ENCODE results near the gene PTPN14. TPM values are rescaled to one million over a fixed set of nuclear protein-coding genes. Genes with fewer than 3 reads are reported as not detected.
"Not testable (repeated sequence)": the region's sequence is repeated elsewhere in the genome, so short reads cannot be mapped to it uniquely, and the experiment has no call there.

PTPN14 gene
- total RNA-seq, 1 experiment from 2014 or later: 209 TPM

DNA sequence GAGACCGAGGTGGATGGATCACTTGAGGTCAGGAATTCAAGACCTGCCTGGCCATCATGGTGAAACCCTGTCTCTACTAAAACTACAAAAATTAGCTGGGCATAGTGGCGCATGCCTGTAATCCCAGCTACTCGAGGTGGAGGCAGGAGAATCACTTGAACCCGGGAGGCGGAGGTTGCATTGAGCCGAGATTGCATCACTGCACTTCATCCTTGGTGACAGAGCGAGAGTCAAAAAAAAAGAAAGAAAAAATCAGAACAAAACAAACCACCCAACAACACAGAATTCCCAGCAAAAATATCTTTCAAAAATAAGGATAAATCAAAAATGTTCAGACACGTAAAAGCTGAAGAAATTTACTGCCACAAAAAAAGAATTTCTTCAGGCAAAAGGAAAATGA lies 40.5 kb upstream of the PTPN14 start:
- H3K4me1 ChIP-seq (ENCODE audit: control insufficient read depth, insufficient read depth, low read length); H3K36me3 ChIP-seq (ENCODE audit: control insufficient read depth, insufficient read depth, low read length); BruUV-seq (replicated peaks); in situ Hi-C loops (cut with HindIII; ENCODE audit: low pct_unique_long_range_greater_than_20kb, low sequenced_read_pairs); H3K4me3 ChIP-seq (ENCODE audit: low read depth in 2 of 2, low read length in 2 of 2); intact Hi-C loops (cut with micrococcal nuclease; ENCODE audit: unreplicated experiment); ATAC-seq; H3K9me3 ChIP-seq (ENCODE audit: control insufficient read depth, insufficient read depth, low read depth, low read length); H3K27ac ChIP-seq (ENCODE audit: low read length); H3K27me3 ChIP-seq (ENCODE audit: control insufficient read depth, insufficient read depth, low read length); DNase-seq (ENCODE audit: low read depth, low spot score): not testable (repeated sequence)
- POLR2A ChIA-PET: interaction anchor here (0.9 kb wide), 1 partner anchor 18 kb away, joined by 5 read pairs; no protein-coding TSS in a partner anchor
- CTCF ChIA-PET: interaction anchor here (0.6 kb wide), 1 partner anchor 168 kb away, joined by 5 read pairs; no protein-coding TSS in a partner anchor

DNA sequence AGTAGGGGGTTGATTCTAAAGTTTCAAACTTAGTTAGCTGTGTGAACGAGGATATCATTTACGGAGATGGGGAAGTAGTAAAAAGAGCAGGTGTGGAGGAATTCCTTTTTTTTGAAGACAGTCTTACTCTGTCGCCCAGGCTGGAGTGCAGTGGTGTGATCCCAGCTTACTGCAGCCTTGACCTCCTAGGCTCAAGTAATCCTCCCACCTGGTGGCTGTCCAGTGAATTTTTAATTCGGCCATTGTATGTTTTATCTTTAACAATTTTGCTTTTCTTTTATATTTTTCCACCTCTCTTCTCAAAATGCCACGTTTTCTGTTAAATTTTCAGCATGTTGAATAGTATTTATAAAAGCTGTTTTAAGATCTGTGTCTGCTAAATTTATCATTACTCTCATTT lies 39.3 kb upstream of the PTPN14 start:
- H3K4me1 ChIP-seq (ENCODE audit: control insufficient read depth, insufficient read depth, low read length): no peaks in the 10 kb centered on the region
- no TSS peak for BruUV-seq (replicated peaks)
- H3K9me3 ChIP-seq (ENCODE audit: control insufficient read depth, insufficient read depth, low read depth, low read length): no peaks in the 10 kb centered on the region
- ChIA-PET POLR2A (no interaction called here), CTCF (no interaction called here)
- in situ Hi-C loops (cut with HindIII; ENCODE audit: low pct_unique_long_range_greater_than_20kb, low sequenced_read_pairs): no loop called here
- no peak overlapping the region for H3K4me3 ChIP-seq (ENCODE audit: low read depth in 2 of 2, low read length in 2 of 2)
- no peaks in the 10 kb centered on the region for H3K36me3 ChIP-seq (ENCODE audit: control insufficient read depth, insufficient read depth, low read length)
- no peaks in the 10 kb centered on the region for H3K27me3 ChIP-seq (ENCODE audit: control insufficient read depth, insufficient read depth, low read length)
- H3K27ac ChIP-seq (ENCODE audit: low read length): no peak overlapping the region
- TF ChIP-seq, protein P1, sequence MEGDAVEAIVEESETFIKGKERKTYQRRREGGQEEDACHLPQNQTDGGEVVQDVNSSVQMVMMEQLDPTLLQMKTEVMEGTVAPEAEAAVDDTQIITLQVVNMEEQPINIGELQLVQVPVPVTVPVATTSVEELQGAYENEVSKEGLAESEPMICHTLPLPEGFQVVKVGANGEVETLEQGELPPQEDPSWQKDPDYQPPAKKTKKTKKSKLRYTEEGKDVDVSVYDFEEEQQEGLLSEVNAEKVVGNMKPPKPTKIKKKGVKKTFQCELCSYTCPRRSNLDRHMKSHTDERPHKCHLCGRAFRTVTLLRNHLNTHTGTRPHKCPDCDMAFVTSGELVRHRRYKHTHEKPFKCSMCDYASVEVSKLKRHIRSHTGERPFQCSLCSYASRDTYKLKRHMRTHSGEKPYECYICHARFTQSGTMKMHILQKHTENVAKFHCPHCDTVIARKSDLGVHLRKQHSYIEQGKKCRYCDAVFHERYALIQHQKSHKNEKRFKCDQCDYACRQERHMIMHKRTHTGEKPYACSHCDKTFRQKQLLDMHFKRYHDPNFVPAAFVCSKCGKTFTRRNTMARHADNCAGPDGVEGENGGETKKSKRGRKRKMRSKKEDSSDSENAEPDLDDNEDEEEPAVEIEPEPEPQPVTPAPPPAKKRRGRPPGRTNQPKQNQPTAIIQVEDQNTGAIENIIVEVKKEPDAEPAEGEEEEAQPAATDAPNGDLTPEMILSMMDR (IDR thresholded peaks at IDR 0.05): no peak
- TF ChIP-seq POLR2AphosphoS5 (IDR thresholded peaks at IDR 0.05; ENCODE audit: low read depth, low read length) (no peak), SIN3A (IDR thresholded peaks at IDR 0.05; ENCODE audit: borderline replicate concordance, insufficient read depth, low read depth, low read length) (no peak), TCF7L2 (IDR thresholded peaks at IDR 0.05; ENCODE audit: low read depth, low read length) (no peak)
- TF ChIP-seq, protein P2, sequence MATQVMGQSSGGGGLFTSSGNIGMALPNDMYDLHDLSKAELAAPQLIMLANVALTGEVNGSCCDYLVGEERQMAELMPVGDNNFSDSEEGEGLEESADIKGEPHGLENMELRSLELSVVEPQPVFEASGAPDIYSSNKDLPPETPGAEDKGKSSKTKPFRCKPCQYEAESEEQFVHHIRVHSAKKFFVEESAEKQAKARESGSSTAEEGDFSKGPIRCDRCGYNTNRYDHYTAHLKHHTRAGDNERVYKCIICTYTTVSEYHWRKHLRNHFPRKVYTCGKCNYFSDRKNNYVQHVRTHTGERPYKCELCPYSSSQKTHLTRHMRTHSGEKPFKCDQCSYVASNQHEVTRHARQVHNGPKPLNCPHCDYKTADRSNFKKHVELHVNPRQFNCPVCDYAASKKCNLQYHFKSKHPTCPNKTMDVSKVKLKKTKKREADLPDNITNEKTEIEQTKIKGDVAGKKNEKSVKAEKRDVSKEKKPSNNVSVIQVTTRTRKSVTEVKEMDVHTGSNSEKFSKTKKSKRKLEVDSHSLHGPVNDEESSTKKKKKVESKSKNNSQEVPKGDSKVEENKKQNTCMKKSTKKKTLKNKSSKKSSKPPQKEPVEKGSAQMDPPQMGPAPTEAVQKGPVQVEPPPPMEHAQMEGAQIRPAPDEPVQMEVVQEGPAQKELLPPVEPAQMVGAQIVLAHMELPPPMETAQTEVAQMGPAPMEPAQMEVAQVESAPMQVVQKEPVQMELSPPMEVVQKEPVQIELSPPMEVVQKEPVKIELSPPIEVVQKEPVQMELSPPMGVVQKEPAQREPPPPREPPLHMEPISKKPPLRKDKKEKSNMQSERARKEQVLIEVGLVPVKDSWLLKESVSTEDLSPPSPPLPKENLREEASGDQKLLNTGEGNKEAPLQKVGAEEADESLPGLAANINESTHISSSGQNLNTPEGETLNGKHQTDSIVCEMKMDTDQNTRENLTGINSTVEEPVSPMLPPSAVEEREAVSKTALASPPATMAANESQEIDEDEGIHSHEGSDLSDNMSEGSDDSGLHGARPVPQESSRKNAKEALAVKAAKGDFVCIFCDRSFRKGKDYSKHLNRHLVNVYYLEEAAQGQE (IDR thresholded peaks at IDR 0.05; ENCODE audit: insufficient read depth in 1 of 2, low read depth in 2 of 2, low read length in 1 of 2): no peak
- ATAC-seq (no peak), DNase-seq (ENCODE audit: low read depth, low spot score) (no peak)
- intact Hi-C loops (cut with micrococcal nuclease; ENCODE audit: unreplicated experiment): no loop called here

DNA sequence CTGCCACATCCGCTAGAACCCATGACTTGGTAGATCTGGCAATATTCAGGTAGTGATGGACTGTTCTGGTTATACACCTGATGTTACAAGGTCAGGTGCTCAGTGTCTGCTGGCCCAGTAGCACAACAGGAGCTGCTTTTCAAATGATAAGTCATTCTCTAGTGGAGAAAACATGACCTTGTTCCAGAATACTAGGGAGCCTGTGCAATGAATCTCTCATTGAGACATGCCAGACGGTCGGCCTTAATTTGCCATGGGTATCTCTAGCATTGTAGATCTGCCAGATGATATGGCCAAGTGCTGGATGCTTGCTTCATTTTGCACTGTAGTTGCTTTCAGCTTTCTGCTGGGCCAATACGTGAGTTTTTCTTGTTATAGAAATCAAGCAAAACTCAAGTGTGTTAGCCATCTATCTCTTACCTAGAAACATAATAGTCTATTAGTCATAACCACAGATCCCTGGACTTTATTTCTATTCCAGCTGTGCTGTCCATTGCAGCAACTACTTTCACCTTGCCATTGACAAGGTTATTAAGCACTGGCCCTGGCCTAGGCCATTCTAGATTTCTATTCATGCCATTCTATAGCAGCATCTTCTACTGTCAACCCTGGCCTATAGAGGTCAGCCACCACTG lies 37.7 kb upstream of the PTPN14 start:
- H3K4me3 ChIP-seq (ENCODE audit: low read depth in 2 of 2, low read length in 2 of 2): no peak overlapping the region
- no peak overlapping the region for H3K27ac ChIP-seq (ENCODE audit: low read length)
- DNase-seq (ENCODE audit: low read depth, low spot score) (no peak), ATAC-seq (no peak)
- H3K9me3 ChIP-seq (ENCODE audit: control insufficient read depth, insufficient read depth, low read depth, low read length): no peaks in the 10 kb centered on the region
- no TSS peak for BruUV-seq (replicated peaks)
- H3K4me1 ChIP-seq (ENCODE audit: control insufficient read depth, insufficient read depth, low read length): peaks cover 11% of the 10 kb centered on the region
- H3K27me3 ChIP-seq (ENCODE audit: control insufficient read depth, insufficient read depth, low read length): no peaks in the 10 kb centered on the region
- in situ Hi-C loops (cut with HindIII; ENCODE audit: low pct_unique_long_range_greater_than_20kb, low sequenced_read_pairs): no loop called here
- POLR2A ChIA-PET: no interaction called here
- H3K36me3 ChIP-seq (ENCODE audit: control insufficient read depth, insufficient read depth, low read length): no peaks in the 10 kb centered on the region
- TF ChIP-seq POLR2AphosphoS5 (IDR thresholded peaks at IDR 0.05; ENCODE audit: low read depth, low read length) (no peak), SIN3A (IDR thresholded peaks at IDR 0.05; ENCODE audit: borderline replicate concordance, insufficient read depth, low read depth, low read length) (no peak), TCF7L2 (IDR thresholded peaks at IDR 0.05; ENCODE audit: low read depth, low read length) (no peak)
- TF ChIP-seq, protein P1 (IDR thresholded peaks at IDR 0.05): no peak
- TF ChIP-seq, protein P2 (IDR thresholded peaks at IDR 0.05; ENCODE audit: insufficient read depth in 1 of 2, low read depth in 2 of 2, low read length in 1 of 2): no peak
- intact Hi-C loops (cut with micrococcal nuclease; ENCODE audit: unreplicated experiment): no loop called here
- CTCF ChIA-PET: interaction anchor here (0.7 kb wide), 2 partner anchors 9 to 21 kb away, joined by 3 to 8 read pairs; no protein-coding TSS in a partner anchor

Measured in Panc1 (cell line).